ENCODE results near the gene GHR.

GHR gene

GRCh38 chr5:42419294-42419693 lies 3.9 kb upstream of the GHR start:
- no peaks in the 10 kb centered on the region for H3K9me3 ChIP-seq (ENCODE audit: control insufficient read depth, insufficient read depth, low read depth, low read length)
- no peak overlapping the region for H3K4me3 ChIP-seq (ENCODE audit: low read depth, low read length)
- no peaks in the 10 kb centered on the region; the same call in 1 of the 2 replicates for H3K4me1 ChIP-seq (ENCODE audit: control insufficient read depth, insufficient read depth, low read length)
- ChIA-PET CTCF (no interaction called here), POLR2A (no interaction called here)
- H3K36me3 ChIP-seq (ENCODE audit: control insufficient read depth in 2 of 2, insufficient read depth in 1 of 2, low read length in 2 of 2), result no peaks in the 10 kb centered on the region
- H3K27ac ChIP-seq (ENCODE audit: extremely low read depth, low read depth, low read length), result no peak overlapping the region
- TF ChIP-seq ZNF10 (tag by site-specific recombination; IDR thresholded peaks at IDR 0.05), result peak; percentile 63; the same call in 1 of the 2 replicates
- no peak for TF ChIP-seq RBAK (tag by site-specific recombination; IDR thresholded peaks at IDR 0.05)

- CTCF ChIA-PET, result interaction anchor here (0.5 to 5.3 kb wide), 32 partner anchors 12 to 1203 kb away, joined by 3 to 46 read pairs (median 4); no protein-coding TSS in a partner anchor
- H3K4me1 ChIP-seq (ENCODE audit: control insufficient read depth, insufficient read depth, low read length), result peaks cover 2% of the 10 kb centered on the region; the same call in 1 of the 2 replicates
- no peak overlapping the region for H3K4me3 ChIP-seq (ENCODE audit: low read depth, low read length)
- no peaks in the 10 kb centered on the region for H3K36me3 ChIP-seq (ENCODE audit: control insufficient read depth in 2 of 2, insufficient read depth in 1 of 2, low read length in 2 of 2)
- TF ChIP-seq SP7 (tag by site-specific recombination; IDR thresholded peaks at IDR 0.05), result no peak
- TF ChIP-seq ZSCAN18 (tag by site-specific recombination; IDR thresholded peaks at IDR 0.05), result no peak
- TF ChIP-seq PRDM6 (tag by site-specific recombination; IDR thresholded peaks at IDR 0.05), result no peak
- no peak for TF ChIP-seq BCL11B (tag by site-specific recombination; IDR thresholded peaks at IDR 0.05; ENCODE audit: low read depth)
- TF ChIP-seq ZNF391 (tag by site-specific recombination; IDR thresholded peaks at IDR 0.05; ENCODE audit: borderline replicate concordance, low read depth), result no peak
- no peak for TF ChIP-seq ZBTB8A (tag by site-specific recombination; IDR thresholded peaks at IDR 0.05)
- TF ChIP-seq ZNF148 (tag by site-specific recombination; IDR thresholded peaks at IDR 0.05; ENCODE audit: borderline replicate concordance), result no peak
- TF ChIP-seq ZNF544 (tag by site-specific recombination; IDR thresholded peaks at IDR 0.05), result no peak
- TF ChIP-seq TCF7L2 (IDR thresholded peaks at IDR 0.05; ENCODE audit: borderline replicate concordance, low read depth, low read length), result no peak
- no peak for TF ChIP-seq ZNF248 (tag by site-specific recombination; IDR thresholded peaks at IDR 0.05)
- no peak for TF ChIP-seq ZNF670 (tag by site-specific recombination; IDR thresholded peaks at IDR 0.05; ENCODE audit: low read depth)
- no peak for TF ChIP-seq MYNN (tag by site-specific recombination; IDR thresholded peaks at IDR 0.05; ENCODE audit: borderline replicate concordance)
- no peak for TF ChIP-seq ZNF175 (tag by site-specific recombination; IDR thresholded peaks at IDR 0.05)
- no peak for TF ChIP-seq ZNF585B (tag by site-specific recombination; IDR thresholded peaks at IDR 0.05)
- TF ChIP-seq ZFP69B (tag by site-specific recombination; IDR thresholded peaks at IDR 0.05), result no peak
- no peak for TF ChIP-seq INSM2 (tag by site-specific recombination; IDR thresholded peaks at IDR 0.05)
- TF ChIP-seq YY2 (tag by site-specific recombination; IDR thresholded peaks at IDR 0.05), result no peak
- TF ChIP-seq ZBTB11 (tag by site-specific recombination; conservative IDR thresholded peaks at IDR 0.05; ENCODE audit: low read depth), result no peak
- POLR2A ChIA-PET, result interaction anchor here (0.5 to 1.0 kb wide), 3 partner anchors 519 to 891 kb away, joined by 3 to 4 read pairs (median 3); partner anchors contain the start of genes HMGCS1 and RIMOC1
- no peak overlapping the region for H3K27ac ChIP-seq (ENCODE audit: extremely low read depth, low read depth, low read length)
- H3K9me3 ChIP-seq (ENCODE audit: control insufficient read depth, insufficient read depth, low read depth, low read length), result no peaks in the 10 kb centered on the region
Observed at GRCh38 chr5:42422656-42423280, 471 bp upstream of the GHR start.
